ENCODE data around the gene BCLAF1. TPM values are rescaled to one million over a fixed set of nuclear protein-coding genes. Genes with fewer than 3 reads are reported as not detected.

BCLAF1 gene
- total and polyA plus RNA-seq, 8 donors: 112 to 254 (median 198) TPM

- Histone ChIP-seq H3K4me3 (peak overlapping the region; percentile 64 to 74), H3K27ac (peak overlapping the region; percentile 28 to 78), H3K9me3 (no peaks in the 10 kb centered on the region), H3K27me3 (no peaks in the 10 kb centered on the region), H3K4me1 (peaks cover 0 to 33% of the 10 kb centered on the region in 2 donors), H3K36me3 (no peaks in the 10 kb centered on the region)
- DNase-seq: no peak
- intact Hi-C loops (cut with DNase I): no loop called here
- no peak for TF ChIP-seq CTCF (IDR thresholded peaks at IDR 0.05)
- peak; percentile 18 for ATAC-seq
These were observed 39.0 kb downstream of the BCLAF1 start for GRCh38 chr6:136250686-136251008.

GRCh38 chr6:136249811-136250685 is 39.6 kb downstream of the BCLAF1 start, which contains the start of gene MTFR2:
TSS of gene MTFR2 (minus strand) at chr6:136250311. CDS start at chr6:136249099, 1,212 bp downstream.
- ATAC-seq (peak; percentile 98), DNase-seq (peak; percentile 93 to 98 (median 96))
- H3K27me3 ChIP-seq: no peaks in the 10 kb centered on the region
- TF ChIP-seq CTCF (IDR thresholded peaks at IDR 0.05): no peak
- peaks cover 0 to 33% of the 10 kb centered on the region in 2 donors for H3K4me1 ChIP-seq
- peak within 1 kb of the TSS; percentile 28 to 78 for H3K27ac ChIP-seq
- intact Hi-C loops (cut with DNase I): no loop called here
- H3K4me3 ChIP-seq: peak within 1 kb of the TSS; percentile 64 to 74
- no peaks in the 10 kb centered on the region for H3K36me3 ChIP-seq
- H3K9me3 ChIP-seq: no peaks in the 10 kb centered on the region

DNA sequence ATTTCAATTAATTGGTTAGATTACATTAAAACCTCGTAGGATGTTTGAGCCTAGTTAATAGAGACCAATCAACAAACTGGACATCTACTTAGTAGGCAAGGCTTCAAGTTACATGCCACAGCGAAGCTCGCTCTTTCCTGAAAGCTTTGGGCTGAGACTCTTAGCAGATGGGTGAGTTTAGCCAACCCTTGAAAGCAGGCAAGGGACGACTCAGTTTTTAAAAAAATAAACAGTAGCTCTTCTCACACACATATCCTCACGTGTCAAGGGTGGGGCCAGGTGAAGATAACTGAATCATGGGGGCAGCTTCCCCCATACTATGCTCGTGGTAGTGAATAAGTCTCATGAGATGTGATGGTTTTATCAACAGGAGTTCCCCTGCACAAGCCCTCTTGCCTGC is 40.3 kb downstream of the BCLAF1 start:
- no peaks in the 10 kb centered on the region for H3K36me3 ChIP-seq
- peak overlapping the region in 1 of 2 donors; percentile 39 for H3K27ac ChIP-seq
- no peak for DNase-seq
- peak overlapping the region; percentile 64 to 74 for H3K4me3 ChIP-seq
- H3K27me3 ChIP-seq: no peaks in the 10 kb centered on the region
- H3K4me1 ChIP-seq: peaks cover 0 to 33% of the 10 kb centered on the region in 2 donors
- TF ChIP-seq CTCF (IDR thresholded peaks at IDR 0.05): no peak
- no peaks in the 10 kb centered on the region for H3K9me3 ChIP-seq
- intact Hi-C loops (cut with DNase I): no loop called here
- ATAC-seq: no peak

- H3K9me3 ChIP-seq: no peaks in the 10 kb centered on the region
- TF ChIP-seq CTCF (IDR thresholded peaks at IDR 0.05): no peak
- no peaks in the 10 kb centered on the region for H3K36me3 ChIP-seq
- H3K27me3 ChIP-seq: no peaks in the 10 kb centered on the region
- intact Hi-C loops (cut with DNase I): no loop called here
- no peak for ATAC-seq
- no peak for DNase-seq
- H3K4me3 ChIP-seq: no peak overlapping the region
- H3K4me1 ChIP-seq: peaks cover 0 to 6% of the 10 kb centered on the region in 2 donors
- no peak overlapping the region for H3K27ac ChIP-seq
These were observed 45.5 kb downstream of the BCLAF1 start for GRCh38 chr6:136244061-136244616.
